Breast epithelium (tissue), 3 donors: ENCODE results near the gene CDK14.

Experiments used
- CTCF ChIP-seq, 3 donors: fragments of 450-650 bp; IDR thresholded peaks; one replicate each; pipeline ENCODE4 v1.5.1; 2016 to 2017; ENCODE audit warnings: antibody characterized with exemption in 3 of 3, mild to moderate bottlenecking in 3 of 3, moderate library complexity in 3 of 3
- POLR2A ChIP-seq: fragments of 450-650 bp; IDR thresholded peaks from one replicate; pipeline ENCODE4 v1.6.1; 2016; ENCODE audit warnings: antibody characterized with exemption, mild to moderate bottlenecking, moderate library complexity
- POLR2AphosphoS5 ChIP-seq, 3 donors: sonication (generic); formaldehyde crosslinking; IDR thresholded peaks; one replicate each; pipeline ENCODE4 v1.6.1; 2017; ENCODE audit warnings: antibody characterized with exemption in 3 of 3

GRCh38 chr7:91137153-91137787 lies 541.1 kb downstream of the CDK14 start:
- TF ChIP-seq POLR2A (no peak), CTCF (IDR thresholded peaks at IDR 0.05) (no peak), POLR2AphosphoS5 (IDR thresholded peaks at IDR 0.05) (no peak)
